Hepatocyte (in vitro differentiated cells): ENCODE results near the gene USP47. TPM values are rescaled to one million over a fixed set of nuclear protein-coding genes. Genes with fewer than 3 reads are reported as not detected.

Source experiments
- DNase-seq: peaks from one replicate; pipeline ENCODE4 v3.0.0-alpha.2; 2016; ENCODE audit warnings: low spot score
- H2AFZ ChIP-seq: fragments of 200-600 bp; sonication (generic); 2 replicates; pipeline ENCODE4 v1.6.0; 2016; ENCODE audit warnings: antibody characterized with exemption, mild to moderate bottlenecking
- H3K27ac ChIP-seq: fragments of 200-600 bp; sonication (generic); 2 replicates; pipeline ENCODE4 v1.5.1; 2016; ENCODE audit warnings: mild to moderate bottlenecking
- H3K27me3 ChIP-seq: fragments of 200-600 bp; sonication (generic); 2 replicates; pipeline ENCODE4 v1.6.1; 2016
- H3K36me3 ChIP-seq: fragments of 200-600 bp; sonication (generic); replicated peaks from 2 replicates; pipeline ENCODE4 v1.5.1; 2016; ENCODE audit warnings: low read depth; ENCODE audit not compliant: insufficient read depth
- H3K4me1 ChIP-seq: fragments of 200-600 bp; sonication (generic); 2 replicates; pipeline ENCODE4 v1.5.1; 2016; ENCODE audit warnings: mild to moderate bottlenecking, moderate library complexity; ENCODE audit not compliant: insufficient read depth
- H3K4me2 ChIP-seq: fragments of 200-600 bp; sonication (generic); 2 replicates; pipeline ENCODE4 v1.6.0; 2016
- H3K4me3 ChIP-seq: fragments of 200-600 bp; sonication (generic); 2 replicates; pipeline ENCODE4 v1.5.1; 2016; ENCODE audit warnings: mild to moderate bottlenecking
- H3K79me2 ChIP-seq: fragments of 200-600 bp; sonication (generic); 2 replicates; pipeline ENCODE4 v1.6.0; 2017; ENCODE audit warnings: mild to moderate bottlenecking
- H3K9me2 ChIP-seq: fragments of 200-600 bp; sonication (generic); replicated peaks from 2 replicates; pipeline ENCODE4 v1.6.0; 2017; ENCODE audit warnings: mild to moderate bottlenecking; ENCODE audit not compliant: insufficient read depth
- H3K9me3 ChIP-seq: fragments of 200-600 bp; sonication (generic); 2 replicates; pipeline ENCODE4 v1.5.1; 2016; ENCODE audit warnings: low read depth, mild to moderate bottlenecking
- H4K20me1 ChIP-seq: fragments of 200-600 bp; sonication (generic); 2 replicates; pipeline ENCODE4 v1.6.0; 2016; ENCODE audit warnings: mild to moderate bottlenecking; ENCODE audit not compliant: insufficient read depth, poor library complexity, severe bottlenecking
- CTCF ChIP-seq: fragments of 200-600 bp; sonication (generic); IDR thresholded peaks from 2 replicates; pipeline ENCODE4 v1.5.1; 2016; ENCODE audit warnings: antibody characterized with exemption, mild to moderate bottlenecking; ENCODE audit not compliant: poor library complexity
- EZH2 ChIP-seq: fragments of 200-600 bp; sonication (generic); IDR thresholded peaks from 2 replicates; pipeline ENCODE4 v1.6.1; 2016; ENCODE audit warnings: antibody characterized with exemption, mild to moderate bottlenecking, borderline replicate concordance
- EZH2phosphoT487 ChIP-seq: fragments of 200-600 bp; sonication (generic); IDR thresholded peaks from one replicate; pipeline ENCODE4 v1.6.1; 2018; ENCODE audit warnings: antibody characterized with exemption, mild to moderate bottlenecking, low read depth, moderate library complexity; ENCODE audit not compliant: unreplicated experiment, severe bottlenecking
- WGBS: methylation state at CpG from one replicate; pipeline ENCODE4 v1.1.6; 2016; ENCODE audit warnings: low lambda C conversion rate; ENCODE audit errors: missing lambda C conversion rate; 5-methylcytosine and 5-hydroxymethylcytosine counted together
- polyA plus RNA-seq: library from polyadenylated mRNA; unstranded; fragments of >200 nt; fragmentation: Nextera tagmentation; extraction: Ambion mirVana; gene quantifications from 2 replicates; pipeline ENCODE4 v1.2.1, GENCODE V29; 2016
- total RNA-seq: library from RNA; depleted of rRNA; stranded (reverse); fragments of >200 nt; gene quantifications from 2 replicates; pipeline ENCODE4 v1.2.3, GENCODE V29; 2014

USP47 gene
- total and polyA plus RNA-seq, 2 experiments from 2014 or later: 34.0 to 76.9 TPM

- H4K20me1 ChIP-seq: peaks cover 91% of the 10 kb centered on the region
- no peak overlapping the region for H2AFZ ChIP-seq
- no peak for DNase-seq
- no peak overlapping the region for H3K4me2 ChIP-seq
- TF ChIP-seq EZH2 (no peak), EZH2phosphoT487 (no peak), CTCF (no peak)
- no peaks in the 10 kb centered on the region for H3K27me3 ChIP-seq
- no peak overlapping the region for H3K27ac ChIP-seq
- peaks cover 100% of the 10 kb centered on the region for H3K79me2 ChIP-seq
- no peaks in the 10 kb centered on the region for H3K36me3 ChIP-seq
- H3K9me3 ChIP-seq: no peaks in the 10 kb centered on the region
- H3K9me2 ChIP-seq: no peaks in the 10 kb centered on the region
- peaks cover 9% of the 10 kb centered on the region for H3K4me1 ChIP-seq
- no peak overlapping the region for H3K4me3 ChIP-seq
- WGBS: 72% methylated on average over 2 of the region's 2 CpGs
These were observed 21.2 kb downstream of the USP47 start for GRCh38 chr11:11862999-11863398.

DNA sequence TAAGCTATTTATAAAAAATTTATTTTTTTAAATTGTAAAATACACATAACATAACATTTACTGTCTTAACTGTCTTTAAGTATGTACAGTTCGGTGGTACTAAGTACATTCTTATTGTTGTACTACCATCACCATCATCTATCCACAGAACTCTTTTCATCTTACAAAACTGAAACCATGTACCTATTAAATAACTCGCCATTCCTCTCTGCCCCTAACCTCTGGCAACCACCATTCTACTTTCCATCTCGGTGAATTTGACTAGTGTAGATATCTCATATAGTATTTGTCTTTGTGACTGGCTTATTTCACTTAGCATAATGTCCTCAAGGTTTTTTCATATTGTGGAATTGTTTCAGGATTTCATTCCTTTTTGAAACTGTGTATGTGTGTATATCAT, 22.6 kb downstream of the USP47 start:
- Histone ChIP-seq H3K27me3 (no peaks in the 10 kb centered on the region), H4K20me1 (peaks cover 92% of the 10 kb centered on the region), H3K9me2 (no peaks in the 10 kb centered on the region), H3K36me3 (no peaks in the 10 kb centered on the region), H3K9me3 (no peaks in the 10 kb centered on the region), H3K4me1 (no peaks in the 10 kb centered on the region), H2AFZ (no peak overlapping the region), H3K4me2 (no peak overlapping the region), H3K79me2 (peaks cover 100% of the 10 kb centered on the region), H3K4me3 (no peak overlapping the region), H3K27ac (no peak overlapping the region)
- no peak for TF ChIP-seq EZH2
- no peak for TF ChIP-seq CTCF
- no peak for TF ChIP-seq EZH2phosphoT487
- 95% methylated on average over 3 of the region's 3 CpGs for WGBS
- DNase-seq: no peak

DNA sequence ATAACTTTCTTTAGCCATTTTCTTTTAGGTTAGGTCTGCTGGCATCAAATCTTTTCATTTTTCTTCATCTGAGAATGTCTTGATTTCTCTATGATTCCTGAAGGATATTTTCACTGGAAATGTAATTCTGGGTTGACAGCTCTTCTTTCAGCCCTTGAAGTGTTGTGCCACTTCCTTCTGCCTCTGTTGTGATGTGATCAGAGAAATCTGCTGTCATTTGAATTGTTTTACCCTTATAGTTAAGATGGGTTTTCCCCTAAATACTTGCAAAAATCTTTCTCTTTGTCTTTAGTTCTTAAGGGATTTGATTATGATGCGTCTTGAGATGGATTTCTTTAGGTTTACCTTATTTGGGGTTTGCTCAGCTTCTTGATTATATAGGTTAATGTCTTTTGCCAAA, 23.0 kb downstream of the USP47 start:
- Histone ChIP-seq H3K4me1 (no peaks in the 10 kb centered on the region), H2AFZ (no peak overlapping the region), H3K9me2 (no peaks in the 10 kb centered on the region), H3K4me3 (no peak overlapping the region), H4K20me1 (peaks cover 92% of the 10 kb centered on the region), H3K4me2 (no peak overlapping the region), H3K36me3 (no peaks in the 10 kb centered on the region), H3K9me3 (no peaks in the 10 kb centered on the region), H3K27me3 (no peaks in the 10 kb centered on the region), H3K79me2 (peaks cover 100% of the 10 kb centered on the region), H3K27ac (no peak overlapping the region)
- 92% methylated on average over 1 of the region's 1 CpG for WGBS
- no peak for TF ChIP-seq EZH2
- no peak for TF ChIP-seq CTCF
- TF ChIP-seq EZH2phosphoT487: no peak
- DNase-seq: no peak

- Histone ChIP-seq H3K36me3 (no peaks in the 10 kb centered on the region), H3K9me3 (no peaks in the 10 kb centered on the region), H3K79me2 (peaks cover 100% of the 10 kb centered on the region), H4K20me1 (peaks cover 91% of the 10 kb centered on the region), H3K4me3 (no peak overlapping the region), H3K27ac (no peak overlapping the region), H3K9me2 (no peaks in the 10 kb centered on the region), H3K4me1 (no peaks in the 10 kb centered on the region), H3K4me2 (no peak overlapping the region), H2AFZ (no peak overlapping the region), H3K27me3 (no peaks in the 10 kb centered on the region)
- DNase-seq: no peak
- TF ChIP-seq CTCF (no peak), EZH2phosphoT487 (no peak), EZH2 (no peak)
- WGBS: 54% methylated on average over 3 of the region's 3 CpGs
These were observed 23.7 kb downstream of the USP47 start for GRCh38 chr11:11865449-11865848.
